Calu3 (cell line): ENCODE data around the gene ELFN1. TPM values are rescaled to one million over a fixed set of nuclear protein-coding genes. Genes with fewer than 3 reads are reported as not detected.

Source experiments
- BruUV-seq: library from RNA; stranded (reverse); fragments of 400-500 nt; replicated peaks from 2 replicates; lab custom pipeline; 2021; lab: Mats Ljungman, UMichigan
- CTCF ChIA-PET: fragments of 300-600 bp; sonication (Branson Sonifier 250); formaldehyde crosslinking; loops from one replicate; lab custom pipeline; 2022; ENCODE audit warnings: antibody characterized with exemption; lab: Charles Lee
- DNase-seq: peaks from one replicate; pipeline ENCODE4 v3.0.0; 2022
- H3K27ac Mint-ChIP-seq: one replicate; pipeline ENCODE4 v1.8.0; 2022; ENCODE audit warnings: mixed read lengths; ENCODE audit not compliant: unreplicated experiment
- H3K27me3 Mint-ChIP-seq: one replicate; pipeline ENCODE4 v1.8.0; 2022; ENCODE audit warnings: mixed read lengths; ENCODE audit not compliant: unreplicated experiment
- H3K36me3 Mint-ChIP-seq: one replicate; pipeline ENCODE4 v1.8.0; 2022; ENCODE audit warnings: mild to moderate bottlenecking, moderate library complexity, mixed read lengths; ENCODE audit not compliant: insufficient read depth, unreplicated experiment
- H3K4me1 Mint-ChIP-seq: one replicate; pipeline ENCODE4 v1.8.0; 2022; ENCODE audit warnings: mild to moderate bottlenecking, low read depth, mixed read lengths; ENCODE audit not compliant: unreplicated experiment
- H3K4me3 Mint-ChIP-seq: one replicate; pipeline ENCODE4 v1.8.0; 2022; ENCODE audit warnings: mild to moderate bottlenecking, low read depth, moderate library complexity, mixed read lengths; ENCODE audit not compliant: unreplicated experiment
- H3K9me3 Mint-ChIP-seq: one replicate; pipeline ENCODE4 v1.8.0; 2022; ENCODE audit warnings: low read depth, mixed read lengths; ENCODE audit not compliant: unreplicated experiment
- intact Hi-C: fragments of 100-400 bp; cut with micrococcal nuclease; formaldehyde crosslinking; loops from one replicate; pipeline ENCODE4 v1.10.0; 2022; ENCODE audit not compliant: unreplicated experiment
- total RNA-seq: library from RNA; stranded (reverse); gene quantifications from 2 replicates; pipeline ENCODE4 v1.2.3, GENCODE V29; 2022
- TF ChIP-seq, protein P1 (sequence below): fragments of 200-600 bp; IDR thresholded peaks from one replicate; pipeline ENCODE4 v1.8.0; 2022; ENCODE audit warnings: antibody characterized with exemption; ENCODE audit not compliant: unreplicated experiment

The ELFN1 gene
- total RNA-seq, 1 experiment from 2014 or later: not detected

GRCh38 chr7:1677206-1678080 is 7.4 kb downstream of the ELFN1 start:
- peaks cover under 1% of the 10 kb centered on the region for H3K9me3 Mint-ChIP-seq
- TF ChIP-seq, protein P1, sequence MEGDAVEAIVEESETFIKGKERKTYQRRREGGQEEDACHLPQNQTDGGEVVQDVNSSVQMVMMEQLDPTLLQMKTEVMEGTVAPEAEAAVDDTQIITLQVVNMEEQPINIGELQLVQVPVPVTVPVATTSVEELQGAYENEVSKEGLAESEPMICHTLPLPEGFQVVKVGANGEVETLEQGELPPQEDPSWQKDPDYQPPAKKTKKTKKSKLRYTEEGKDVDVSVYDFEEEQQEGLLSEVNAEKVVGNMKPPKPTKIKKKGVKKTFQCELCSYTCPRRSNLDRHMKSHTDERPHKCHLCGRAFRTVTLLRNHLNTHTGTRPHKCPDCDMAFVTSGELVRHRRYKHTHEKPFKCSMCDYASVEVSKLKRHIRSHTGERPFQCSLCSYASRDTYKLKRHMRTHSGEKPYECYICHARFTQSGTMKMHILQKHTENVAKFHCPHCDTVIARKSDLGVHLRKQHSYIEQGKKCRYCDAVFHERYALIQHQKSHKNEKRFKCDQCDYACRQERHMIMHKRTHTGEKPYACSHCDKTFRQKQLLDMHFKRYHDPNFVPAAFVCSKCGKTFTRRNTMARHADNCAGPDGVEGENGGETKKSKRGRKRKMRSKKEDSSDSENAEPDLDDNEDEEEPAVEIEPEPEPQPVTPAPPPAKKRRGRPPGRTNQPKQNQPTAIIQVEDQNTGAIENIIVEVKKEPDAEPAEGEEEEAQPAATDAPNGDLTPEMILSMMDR: no peak
- H3K4me3 Mint-ChIP-seq: no peak overlapping the region
- no peak for DNase-seq
- H3K36me3 Mint-ChIP-seq: no peaks in the 10 kb centered on the region
- H3K27me3 Mint-ChIP-seq: peaks cover 93% of the 10 kb centered on the region
- H3K27ac Mint-ChIP-seq: no peak overlapping the region
- no peaks in the 10 kb centered on the region for H3K4me1 Mint-ChIP-seq
- CTCF ChIA-PET: no interaction called here
- no TSS peak for BruUV-seq
- intact Hi-C loops: no loop called here

GRCh38 chr7:1678081-1678543 is 8.0 kb downstream of the ELFN1 start:
- peaks cover 5% of the 10 kb centered on the region for H3K9me3 Mint-ChIP-seq
- peaks cover 93% of the 10 kb centered on the region for H3K27me3 Mint-ChIP-seq
- no peak for DNase-seq
- no peak overlapping the region for H3K27ac Mint-ChIP-seq
- TF ChIP-seq, protein P1: no peak
- H3K36me3 Mint-ChIP-seq: no peaks in the 10 kb centered on the region
- BruUV-seq: no TSS peak
- intact Hi-C loops: no loop called here
- CTCF ChIA-PET: no interaction called here
- no peaks in the 10 kb centered on the region for H3K4me1 Mint-ChIP-seq
- H3K4me3 Mint-ChIP-seq: no peak overlapping the region

DNA sequence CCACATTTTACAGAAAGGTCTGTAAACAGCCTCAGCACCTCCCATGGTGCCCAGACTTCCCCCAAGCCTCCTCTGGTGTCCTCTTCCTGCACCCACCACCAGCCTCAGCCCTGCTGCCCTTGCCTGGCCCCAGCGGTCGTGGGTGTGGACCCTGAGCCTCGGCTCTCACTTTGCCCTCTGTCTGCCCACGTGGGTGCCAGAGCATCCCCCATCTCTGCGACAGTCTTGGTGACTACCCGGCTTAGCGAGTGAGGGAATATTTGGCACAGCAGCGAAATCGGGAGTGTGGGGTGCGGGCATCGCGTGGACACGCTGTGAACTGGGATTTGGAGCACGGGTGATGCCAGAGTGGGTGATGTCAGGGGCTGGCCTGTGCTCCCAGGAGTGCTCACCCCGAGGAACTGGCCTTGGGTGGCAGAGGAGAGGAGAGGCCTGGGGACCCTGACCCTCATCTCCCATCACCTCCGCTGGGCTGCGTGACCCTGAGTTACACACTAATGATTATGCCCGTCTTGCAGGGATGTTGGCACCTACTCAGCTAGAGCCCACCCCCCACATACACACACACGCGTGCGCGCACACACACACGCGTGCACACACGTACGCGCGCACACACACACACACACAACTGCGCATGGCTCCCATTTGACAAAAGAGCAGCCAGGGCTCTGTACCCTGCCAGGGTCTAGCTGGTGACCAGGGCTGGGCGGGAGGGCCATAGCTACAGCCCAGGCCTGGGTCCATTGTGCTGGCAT is 8.7 kb downstream of the ELFN1 start:
- intact Hi-C loops: no loop called here
- no peak for DNase-seq
- CTCF ChIA-PET: no interaction called here
- Mint-ChIP-seq H3K4me1 (no peaks in the 10 kb centered on the region), H3K9me3 (peaks cover 10% of the 10 kb centered on the region), H3K4me3 (no peak overlapping the region), H3K36me3 (no peaks in the 10 kb centered on the region), H3K27ac (no peak overlapping the region), H3K27me3 (peaks cover 93% of the 10 kb centered on the region)
- no TSS peak for BruUV-seq
- TF ChIP-seq, protein P1: no peak

DNA sequence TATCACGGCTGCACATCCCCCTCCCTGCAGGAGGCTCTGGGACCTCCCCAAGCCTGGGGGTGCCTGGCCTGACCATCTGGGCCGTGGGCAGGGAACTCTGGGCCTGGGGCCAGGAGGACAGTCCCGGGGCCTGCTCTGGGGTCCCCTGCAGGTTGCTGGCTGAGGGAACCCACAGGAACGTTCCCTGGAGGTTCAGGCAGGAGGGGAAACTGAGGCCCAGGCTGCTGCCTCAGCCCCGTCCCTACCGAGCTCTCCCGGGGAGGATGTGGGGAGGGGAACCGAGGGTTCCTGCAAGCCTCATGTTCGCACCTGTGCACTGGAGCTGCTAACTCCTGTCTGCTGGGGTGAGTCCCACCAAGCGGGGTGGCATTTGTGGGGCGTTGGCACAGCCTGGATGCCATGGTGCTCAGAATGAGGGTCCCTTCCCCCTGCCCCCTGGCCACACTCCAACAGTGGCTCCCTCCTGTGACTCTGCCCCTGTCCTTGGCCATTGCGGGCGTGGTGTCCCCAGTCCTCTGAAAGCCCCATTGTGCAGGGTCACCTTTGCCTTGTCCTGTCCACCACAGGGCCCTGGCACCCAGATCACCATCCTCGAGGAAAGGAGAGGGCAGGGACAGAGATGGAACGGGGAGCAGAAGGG is 9.4 kb downstream of the ELFN1 start:
- TF ChIP-seq, protein P1: no peak
- CTCF ChIA-PET: no interaction called here
- H3K27me3 Mint-ChIP-seq: peaks cover 87% of the 10 kb centered on the region
- no peak for DNase-seq
- H3K36me3 Mint-ChIP-seq: no peaks in the 10 kb centered on the region
- H3K27ac Mint-ChIP-seq: no peak overlapping the region
- no peaks in the 10 kb centered on the region for H3K4me1 Mint-ChIP-seq
- H3K9me3 Mint-ChIP-seq: peaks cover 12% of the 10 kb centered on the region
- BruUV-seq: no TSS peak
- intact Hi-C loops: no loop called here
- no peak overlapping the region for H3K4me3 Mint-ChIP-seq
